MCF 10A (cell line): ENCODE measurements around the gene ST3GAL3. TPM values are rescaled to one million over a fixed set of nuclear protein-coding genes. Genes with fewer than 3 reads are reported as not detected.

ENCODE experiments used
- BruUV-seq: library from RNA; stranded (reverse); fragments of 400-500 nt; replicated peaks from 2 replicates; lab custom pipeline; 2021; lab: Mats Ljungman, UMichigan
- CTCF ChIA-PET: fragments of 300-600 bp; sonication (Branson Sonifier 250); formaldehyde crosslinking; extraction: SDS; loops from one replicate; lab custom pipeline; 2021; ENCODE audit warnings: antibody characterized with exemption, inconsistent platforms; lab: Yijun Ruan, JAX
- POLR2A ChIA-PET: fragments of 300-600, 350-650 bp; sonication (Branson Sonifier 250); formaldehyde crosslinking; extraction: SDS; loops from one replicate; lab custom pipeline; 2020; ENCODE audit warnings: antibody characterized with exemption, inconsistent platforms; lab: Yijun Ruan, JAX
- DNase-seq: peaks from one replicate; pipeline ENCODE4 v3.0.0-alpha.2; 2018; ENCODE audit not compliant: unreplicated experiment
- H3K27ac Mint-ChIP-seq: one replicate; pipeline ENCODE4 v1.8.0; 2022; ENCODE audit warnings: mild to moderate bottlenecking, low read depth, mixed read lengths; ENCODE audit not compliant: unreplicated experiment
- H3K27me3 Mint-ChIP-seq: one replicate; pipeline ENCODE4 v1.8.0; 2022; ENCODE audit warnings: mixed read lengths; ENCODE audit not compliant: insufficient read depth, unreplicated experiment
- H3K36me3 Mint-ChIP-seq: one replicate; pipeline ENCODE4 v1.8.0; 2022; ENCODE audit warnings: mild to moderate bottlenecking, moderate library complexity, mixed read lengths; ENCODE audit not compliant: insufficient read depth, unreplicated experiment
- H3K4me1 Mint-ChIP-seq: one replicate; pipeline ENCODE4 v1.8.0; 2022; ENCODE audit warnings: mixed read lengths; ENCODE audit not compliant: insufficient read depth, unreplicated experiment
- H3K4me3 Mint-ChIP-seq: one replicate; pipeline ENCODE4 v1.8.0; 2022; ENCODE audit warnings: mild to moderate bottlenecking, moderate library complexity, mixed read lengths; ENCODE audit not compliant: unreplicated experiment
- H3K9me3 Mint-ChIP-seq: one replicate; pipeline ENCODE4 v1.8.0; 2022; ENCODE audit warnings: mixed read lengths; ENCODE audit not compliant: unreplicated experiment
- CTCF ChIP-seq: fragments of 200-600 bp; IDR thresholded peaks from one replicate; pipeline ENCODE4 v1.8.0; 2022; ENCODE audit warnings: antibody characterized with exemption, mild to moderate bottlenecking; ENCODE audit not compliant: unreplicated experiment
- intact Hi-C: fragments of 100-400 bp; cut with micrococcal nuclease; formaldehyde crosslinking; loops from 2 replicates; pipeline ENCODE4 v1.14.1; 2022
- total RNA-seq: library from RNA; stranded (reverse); gene quantifications from 2 replicates; pipeline ENCODE4 v1.2.3, GENCODE V29; 2022

Gene ST3GAL3
- total RNA-seq, 1 experiment from 2014 or later: 24.2 TPM

GRCh38 chr1:43910343-43910742 is 203.0 kb downstream of the ST3GAL3 start:
- Mint-ChIP-seq H3K27me3 (no peaks in the 10 kb centered on the region), H3K4me3 (no peak overlapping the region), H3K4me1 (peaks cover 21% of the 10 kb centered on the region), H3K36me3 (peaks cover 6% of the 10 kb centered on the region), H3K9me3 (no peaks in the 10 kb centered on the region), H3K27ac (no peak overlapping the region)
- DNase-seq: no peak
- intact Hi-C loops: no loop called here
- POLR2A ChIA-PET: no interaction called here
- no peak for TF ChIP-seq CTCF
- CTCF ChIA-PET: interaction anchor here (5.1 kb wide), 1 partner anchor 24 kb away, joined by 39 read pairs; the partner anchor contains the start of gene ARTN
- no TSS peak for BruUV-seq

GRCh38 chr1:43912607-43913006 is 205.3 kb downstream of the ST3GAL3 start:
- Mint-ChIP-seq H3K27me3 (no peaks in the 10 kb centered on the region), H3K4me3 (no peak overlapping the region), H3K27ac (peak overlapping the region; percentile 68), H3K36me3 (peaks cover 2% of the 10 kb centered on the region), H3K4me1 (peaks cover 24% of the 10 kb centered on the region), H3K9me3 (no peaks in the 10 kb centered on the region)
- intact Hi-C loops: no loop called here
- ChIA-PET CTCF (interaction anchor here (1.0 to 5.1 kb wide), 6 partner anchors 9 to 148 kb away, joined by 3 to 39 read pairs (median 5); partner anchors contain the start of gene ARTN), POLR2A (interaction anchor here (0.5 to 2.1 kb wide), 11 partner anchors 12 to 366 kb away, joined by 3 to 13 read pairs (median 4); partner anchors contain the start of genes ARTN, ATP6V0B and KDM4A)
- peak; percentile 69 for DNase-seq
- no TSS peak for BruUV-seq
- no peak for TF ChIP-seq CTCF

- no peak for DNase-seq
Observed at GRCh38 chr1:43913051-43913501, 205.7 kb downstream of the ST3GAL3 start.

More at GRCh38 chr1:43913051-43913501, 205.7 kb downstream of the ST3GAL3 start:
- ChIA-PET CTCF (interaction anchor here (0.6 to 5.1 kb wide), 6 partner anchors 8 to 149 kb away, joined by 3 to 39 read pairs (median 4); partner anchors contain the start of gene ARTN), POLR2A (interaction anchor here (0.6 to 2.1 kb wide), 8 partner anchors 13 to 1380 kb away, joined by 3 to 13 read pairs (median 4); partner anchors contain the start of genes ATP6V0B and KDM4A)
- H3K27me3 Mint-ChIP-seq: no peaks in the 10 kb centered on the region
- peaks cover 24% of the 10 kb centered on the region for H3K4me1 Mint-ChIP-seq
- H3K9me3 Mint-ChIP-seq: no peaks in the 10 kb centered on the region
- H3K4me3 Mint-ChIP-seq: no peak overlapping the region
- BruUV-seq: no TSS peak
- no peak for TF ChIP-seq CTCF
- intact Hi-C loops: no loop called here
- no peaks in the 10 kb centered on the region for H3K36me3 Mint-ChIP-seq
- peak overlapping the region; percentile 68 for H3K27ac Mint-ChIP-seq
